HCT116 (cell line): Measurements from ENCODE around the gene AHCTF1. TPM values are rescaled to one million over a fixed set of nuclear protein-coding genes. Genes with fewer than 3 reads are reported as not detected.

ENCODE experiments used
- ATAC-seq: fragments of 200-7000 bp; cut with Tn5 transposase; 2 replicates; pipeline ENCODE4 v1.9.1; 2020; ENCODE audit warnings: mild to moderate bottlenecking, moderate library complexity
- BruUV-seq: library from RNA; stranded (reverse); fragments of 400-500 nt; replicated peaks from 2 replicates; lab custom pipeline; 2021; lab: Mats Ljungman, UMichigan
- CTCF ChIA-PET: fragments of 300-600 bp; sonication (Branson Sonifier 250); formaldehyde crosslinking; loops from one replicate; lab custom pipeline; 2021; ENCODE audit warnings: antibody characterized with exemption; lab: Charles Lee
- POLR2A ChIA-PET: fragments of 300-600, 350-600 bp; sonication (Branson Sonifier 250); formaldehyde crosslinking; loops from one replicate; lab custom pipeline; 2021; ENCODE audit warnings: antibody characterized with exemption; lab: Charles Lee
- RAD21 ChIA-PET, 2 experiments: fragments of 300-600 bp; sonication (Branson Sonifier 250); formaldehyde crosslinking; loops; one replicate each; lab custom pipeline; 2023; ENCODE audit warnings: low total read pairs in 2 of 2; ENCODE audit not compliant: uncharacterized antibody in 2 of 2, unreplicated experiment in 2 of 2, low non-redundant PET in 1 of 2; lab: Charles Lee
- DNase-seq: peaks from one replicate; pipeline ENCODE4 v3.0.0-alpha.2; 2010; ENCODE audit warnings: low read depth, low spot score
- H2AFZ ChIP-seq: fragments of 200-600 bp; shearing (Covaris generic), sonication (generic); 2 replicates; pipeline ENCODE4 v1.6.1; 2017; ENCODE audit warnings: low read depth, mixed run types, mixed read lengths, antibody characterized with exemption, low read length; ENCODE audit not compliant: poor library complexity, severe bottlenecking
- H3K27ac ChIP-seq: 2 replicates; pipeline ENCODE4 v1.5.1; 2012; ENCODE audit warnings: low read depth, low read length
- H3K27me3 ChIP-seq: fragments of 200-600 bp; sonication (generic); 2 replicates; pipeline ENCODE4 v1.6.1; 2016; ENCODE audit warnings: mixed run types, low read length, mixed read lengths; ENCODE audit not compliant: insufficient read depth
- H3K36me3 ChIP-seq, 2 experiments: fragments of 200-500 bp in 1 of 2; fragments of 200-600 bp in 1 of 2; sonication (Bioruptor generic) in 1 of 2; sonication (generic) in 1 of 2; 2 replicates each; pipeline versions ENCODE4 v1.5.1 to v1.6.1; 2014 to 2016; ENCODE audit warnings: low read length in 2 of 2, inconsistent platforms in 1 of 2, mixed read lengths in 1 of 2, mixed run types in 1 of 2; ENCODE audit not compliant: insufficient read depth in 2 of 2, control insufficient read depth in 1 of 2
- H3K4me1 ChIP-seq, 2 experiments: fragments of 200-600 bp in 1 of 2; sonication (generic) in 1 of 2; 2 replicates each; pipeline versions ENCODE4 v1.5.1 to v1.6.1; 2012 to 2017; ENCODE audit warnings: low read length in 2 of 2, inconsistent platforms in 1 of 2, mild to moderate bottlenecking in 1 of 2, mixed read lengths in 1 of 2, mixed run types in 1 of 2, moderate library complexity in 1 of 2; ENCODE audit not compliant: insufficient read depth in 2 of 2, control insufficient read depth in 1 of 2
- H3K4me2 ChIP-seq: fragments of 200-600 bp; sonication (generic); 2 replicates; pipeline ENCODE4 v1.6.1; 2017; ENCODE audit warnings: mixed run types, low read length, mixed read lengths
- H3K4me3 ChIP-seq, 2 experiments: fragments of 200-600 bp in 1 of 2; sonication (generic) in 1 of 2; replicated peaks in 1 of 2; 2 replicates each; pipeline ENCODE4 v1.5.1; 2011 to 2016; ENCODE audit warnings: low read length in 2 of 2, control low read depth in 1 of 2, low read depth in 1 of 2, mild to moderate bottlenecking in 1 of 2, mixed read lengths in 1 of 2, mixed run types in 1 of 2
- H3K79me2 ChIP-seq: fragments of 200-600 bp; sonication (generic); 2 replicates; pipeline ENCODE4 v1.6.1; 2017; ENCODE audit warnings: mild to moderate bottlenecking, mixed run types, low read length, moderate library complexity, mixed read lengths; ENCODE audit not compliant: insufficient read depth
- H3K9ac ChIP-seq: fragments of 200-600 bp; sonication (generic); 2 replicates; pipeline ENCODE4 v1.6.1; 2016; ENCODE audit warnings: low read length, mixed read lengths
- H3K9me2 ChIP-seq: fragments of 200-600 bp; sonication (generic), shearing (Covaris generic); 2 replicates; pipeline ENCODE4 v1.6.1; 2017; ENCODE audit warnings: mixed run types, mild to moderate bottlenecking, moderate library complexity; ENCODE audit not compliant: insufficient read depth
- H3K9me3 ChIP-seq, 2 experiments: fragments of 200-500 bp in 1 of 2; fragments of 200-600 bp in 1 of 2; sonication (Bioruptor generic) in 1 of 2; sonication (generic) in 1 of 2; 2 replicates each; pipeline ENCODE4 v1.6.1; 2014 to 2017; ENCODE audit warnings: low read length in 2 of 2, mixed read lengths in 2 of 2, inconsistent platforms in 1 of 2, low read depth in 1 of 2, mild to moderate bottlenecking in 1 of 2, mixed run types in 1 of 2, moderate library complexity in 1 of 2; ENCODE audit not compliant: control insufficient read depth in 1 of 2, insufficient read depth in 1 of 2
- H4K20me1 ChIP-seq: fragments of 200-600 bp; sonication (generic), shearing (Covaris generic); 2 replicates; pipeline ENCODE4 v1.6.1; 2017; ENCODE audit warnings: mixed run types, mild to moderate bottlenecking, moderate library complexity; ENCODE audit not compliant: insufficient read depth
- CBX3 ChIP-seq: IDR thresholded peaks from 2 replicates; pipeline ENCODE4 v1.6.1; 2012; ENCODE audit warnings: low read depth
- CEBPB ChIP-seq: IDR thresholded peaks from 2 replicates; pipeline ENCODE4 v1.6.1; 2012; ENCODE audit warnings: low read depth
- ELF1 ChIP-seq: IDR thresholded peaks from 2 replicates; pipeline ENCODE4 v1.6.1; 2012; ENCODE audit warnings: low read depth, borderline replicate concordance
- EZH2 ChIP-seq: fragments of 200-600 bp; sonication (generic); IDR thresholded peaks from 2 replicates; pipeline ENCODE4 v1.6.1; 2017; ENCODE audit warnings: antibody characterized with exemption, mixed run types
- EZH2phosphoT487 ChIP-seq: fragments of 200-600 bp; IDR thresholded peaks from 2 replicates; pipeline ENCODE4 v1.6.1; 2018; ENCODE audit warnings: antibody characterized with exemption, borderline replicate concordance
- FOSL1 ChIP-seq: IDR thresholded peaks from 2 replicates; pipeline ENCODE4 v1.6.1; 2012; ENCODE audit warnings: low read depth
- JUND ChIP-seq: IDR thresholded peaks from 2 replicates; pipeline ENCODE4 v1.6.1; 2012
- POLR2A ChIP-seq: IDR thresholded peaks from 2 replicates; pipeline ENCODE4 v1.7.0; 2011; ENCODE audit warnings: borderline replicate concordance; ENCODE audit not compliant: insufficient read depth, insufficient read length; ENCODE audit errors: extremely low read depth
- POLR2AphosphoS5 ChIP-seq: IDR thresholded peaks from 2 replicates; pipeline ENCODE4 v1.6.1; 2011; ENCODE audit warnings: mild to moderate bottlenecking, low read depth, low read length, moderate library complexity
- RAD21 ChIP-seq: IDR thresholded peaks from 2 replicates; pipeline ENCODE4 v1.6.1; 2012; ENCODE audit warnings: low read depth, mild to moderate bottlenecking
- SP1 ChIP-seq: IDR thresholded peaks from 2 replicates; pipeline ENCODE4 v1.6.1; 2012; ENCODE audit warnings: low read depth
- SRF ChIP-seq: IDR thresholded peaks from 2 replicates; pipeline ENCODE4 v1.6.1; 2012; ENCODE audit warnings: low read depth
- TCF7L2 ChIP-seq: IDR thresholded peaks from 2 replicates; pipeline ENCODE4 v1.7.0; 2011; ENCODE audit warnings: borderline replicate concordance, inconsistent platforms; ENCODE audit not compliant: insufficient read depth, insufficient read length; ENCODE audit errors: extremely low read depth
- YY1 ChIP-seq: IDR thresholded peaks from 2 replicates; pipeline ENCODE4 v1.6.1; 2011; ENCODE audit warnings: low read length, low read depth, moderate library complexity, mild to moderate bottlenecking; ENCODE audit not compliant: insufficient replicate concordance; ENCODE audit errors: extremely low read depth
- ZFX ChIP-seq: fragments of 450-650 bp; IDR thresholded peaks from 2 replicates; pipeline ENCODE4 v1.6.1; 2017
- ZNF274 ChIP-seq: fragments of 200-500 bp; sonication (Bioruptor generic); IDR thresholded peaks from 2 replicates; pipeline ENCODE4 v1.6.1; 2014; ENCODE audit warnings: mild to moderate bottlenecking, low read depth, low read length, inconsistent platforms
- intact Hi-C: fragments of 100-400 bp; cut with micrococcal nuclease; formaldehyde crosslinking; loops from 2 replicates; pipeline ENCODE4 v1.10.0; 2022
- total RNA-seq: library from RNA; stranded (reverse); gene quantifications from one replicate; pipeline ENCODE4 v1.2.1, GENCODE V29; 2021; ENCODE audit not compliant: unreplicated experiment
- TF ChIP-seq, protein P1 (sequence below): IDR thresholded peaks from 2 replicates; pipeline ENCODE4 v1.6.1; 2012; ENCODE audit warnings: low read depth
- TF ChIP-seq, protein P2 (sequence below), 3 experiments: fragments of 200-600 bp in 1 of 3; sonication (generic) in 1 of 3; IDR thresholded peaks in 2 of 3; conservative IDR thresholded peaks in 1 of 3; 2 replicates each; pipeline ENCODE4 v1.5.1; 2012 to 2017; ENCODE audit warnings: low read depth in 2 of 3, low read length in 2 of 3, antibody characterized with exemption in 1 of 3, borderline replicate concordance in 1 of 3, control low read depth in 1 of 3, mild to moderate bottlenecking in 1 of 3, mixed read lengths in 1 of 3, mixed run types in 1 of 3, moderate library complexity in 1 of 3; ENCODE audit not compliant: insufficient read depth in 1 of 3

The AHCTF1 gene
- total RNA-seq, 1 experiment from 2014 or later, result 56.2 TPM

DNA sequence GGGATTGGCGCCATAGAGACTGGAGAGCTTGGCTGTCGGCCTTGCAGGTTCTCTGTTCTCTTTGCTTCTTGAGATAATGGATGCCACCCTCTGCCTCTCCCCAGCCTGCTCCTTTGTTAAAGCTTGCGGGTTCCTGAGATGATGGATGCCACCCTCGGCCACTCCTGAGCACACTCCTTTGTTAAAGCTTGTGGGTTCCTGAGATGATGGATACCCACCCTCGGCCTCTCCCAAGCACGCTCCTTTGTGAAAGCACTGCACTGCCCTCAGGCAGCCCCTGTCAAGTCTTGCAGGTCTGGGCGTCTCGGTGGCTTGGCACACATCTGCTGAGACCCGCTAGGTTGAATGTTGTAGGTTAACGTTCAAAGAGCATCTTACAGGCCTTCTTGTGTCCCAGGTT lies 131.0 kb downstream of the AHCTF1 start:
- ChIA-PET RAD21 (no interaction called here), CTCF (no interaction called here), POLR2A (no interaction called here)
- Histone ChIP-seq H3K36me3 (no peaks in the 10 kb centered on the region), H3K4me2 (no peak overlapping the region), H3K27ac (no peak overlapping the region), H4K20me1 (no peaks in the 10 kb centered on the region), H3K4me3 (no peak overlapping the region), H3K79me2 (no peaks in the 10 kb centered on the region), H3K9ac (no peak overlapping the region), H3K4me1 (no peaks in the 10 kb centered on the region), H3K9me3 (no peaks in the 10 kb centered on the region), H3K9me2 (no peaks in the 10 kb centered on the region), H3K27me3 (no peaks in the 10 kb centered on the region), H2AFZ (no peak overlapping the region)
- intact Hi-C loops, result loop anchor here (10.0 kb wide), 1 partner anchor 274 kb away; the partner anchor contains the start of gene ZNF670
- ATAC-seq (no peak), DNase-seq (no peak)
- BruUV-seq, result no TSS peak
- TF ChIP-seq POLR2AphosphoS5 (no peak), CEBPB (no peak), RAD21 (no peak), CBX3 (no peak), ZFX (no peak), FOSL1 (no peak), POLR2A (no peak), JUND (no peak), SRF (no peak), EZH2 (no peak), ELF1 (no peak), YY1 (no peak), ZNF274 (no peak), EZH2phosphoT487 (no peak), TCF7L2 (no peak), SP1 (no peak)
- TF ChIP-seq, protein P1, sequence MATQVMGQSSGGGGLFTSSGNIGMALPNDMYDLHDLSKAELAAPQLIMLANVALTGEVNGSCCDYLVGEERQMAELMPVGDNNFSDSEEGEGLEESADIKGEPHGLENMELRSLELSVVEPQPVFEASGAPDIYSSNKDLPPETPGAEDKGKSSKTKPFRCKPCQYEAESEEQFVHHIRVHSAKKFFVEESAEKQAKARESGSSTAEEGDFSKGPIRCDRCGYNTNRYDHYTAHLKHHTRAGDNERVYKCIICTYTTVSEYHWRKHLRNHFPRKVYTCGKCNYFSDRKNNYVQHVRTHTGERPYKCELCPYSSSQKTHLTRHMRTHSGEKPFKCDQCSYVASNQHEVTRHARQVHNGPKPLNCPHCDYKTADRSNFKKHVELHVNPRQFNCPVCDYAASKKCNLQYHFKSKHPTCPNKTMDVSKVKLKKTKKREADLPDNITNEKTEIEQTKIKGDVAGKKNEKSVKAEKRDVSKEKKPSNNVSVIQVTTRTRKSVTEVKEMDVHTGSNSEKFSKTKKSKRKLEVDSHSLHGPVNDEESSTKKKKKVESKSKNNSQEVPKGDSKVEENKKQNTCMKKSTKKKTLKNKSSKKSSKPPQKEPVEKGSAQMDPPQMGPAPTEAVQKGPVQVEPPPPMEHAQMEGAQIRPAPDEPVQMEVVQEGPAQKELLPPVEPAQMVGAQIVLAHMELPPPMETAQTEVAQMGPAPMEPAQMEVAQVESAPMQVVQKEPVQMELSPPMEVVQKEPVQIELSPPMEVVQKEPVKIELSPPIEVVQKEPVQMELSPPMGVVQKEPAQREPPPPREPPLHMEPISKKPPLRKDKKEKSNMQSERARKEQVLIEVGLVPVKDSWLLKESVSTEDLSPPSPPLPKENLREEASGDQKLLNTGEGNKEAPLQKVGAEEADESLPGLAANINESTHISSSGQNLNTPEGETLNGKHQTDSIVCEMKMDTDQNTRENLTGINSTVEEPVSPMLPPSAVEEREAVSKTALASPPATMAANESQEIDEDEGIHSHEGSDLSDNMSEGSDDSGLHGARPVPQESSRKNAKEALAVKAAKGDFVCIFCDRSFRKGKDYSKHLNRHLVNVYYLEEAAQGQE, result no peak
- TF ChIP-seq, protein P2, sequence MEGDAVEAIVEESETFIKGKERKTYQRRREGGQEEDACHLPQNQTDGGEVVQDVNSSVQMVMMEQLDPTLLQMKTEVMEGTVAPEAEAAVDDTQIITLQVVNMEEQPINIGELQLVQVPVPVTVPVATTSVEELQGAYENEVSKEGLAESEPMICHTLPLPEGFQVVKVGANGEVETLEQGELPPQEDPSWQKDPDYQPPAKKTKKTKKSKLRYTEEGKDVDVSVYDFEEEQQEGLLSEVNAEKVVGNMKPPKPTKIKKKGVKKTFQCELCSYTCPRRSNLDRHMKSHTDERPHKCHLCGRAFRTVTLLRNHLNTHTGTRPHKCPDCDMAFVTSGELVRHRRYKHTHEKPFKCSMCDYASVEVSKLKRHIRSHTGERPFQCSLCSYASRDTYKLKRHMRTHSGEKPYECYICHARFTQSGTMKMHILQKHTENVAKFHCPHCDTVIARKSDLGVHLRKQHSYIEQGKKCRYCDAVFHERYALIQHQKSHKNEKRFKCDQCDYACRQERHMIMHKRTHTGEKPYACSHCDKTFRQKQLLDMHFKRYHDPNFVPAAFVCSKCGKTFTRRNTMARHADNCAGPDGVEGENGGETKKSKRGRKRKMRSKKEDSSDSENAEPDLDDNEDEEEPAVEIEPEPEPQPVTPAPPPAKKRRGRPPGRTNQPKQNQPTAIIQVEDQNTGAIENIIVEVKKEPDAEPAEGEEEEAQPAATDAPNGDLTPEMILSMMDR (IDR thresholded peaks at IDR 0.05 in 2 of 3, conservative IDR thresholded peaks at IDR 0.05 in 1 of 3; ENCODE audit: borderline replicate concordance in 1 of 3, insufficient read depth in 1 of 3, low read depth in 2 of 3, low read length in 2 of 3), result no peak
- TF ChIP-seq, all 23 proteins: peak for 0
